ENCODE data around the gene OR4N2. TPM values are rescaled to one million over a fixed set of nuclear protein-coding genes. Genes with fewer than 3 reads are reported as not detected.
"Not testable (repeated sequence)": the region's sequence is repeated elsewhere in the genome, so short reads cannot be mapped to it uniquely, and the experiment has no call there.

Gene OR4N2, protein sequence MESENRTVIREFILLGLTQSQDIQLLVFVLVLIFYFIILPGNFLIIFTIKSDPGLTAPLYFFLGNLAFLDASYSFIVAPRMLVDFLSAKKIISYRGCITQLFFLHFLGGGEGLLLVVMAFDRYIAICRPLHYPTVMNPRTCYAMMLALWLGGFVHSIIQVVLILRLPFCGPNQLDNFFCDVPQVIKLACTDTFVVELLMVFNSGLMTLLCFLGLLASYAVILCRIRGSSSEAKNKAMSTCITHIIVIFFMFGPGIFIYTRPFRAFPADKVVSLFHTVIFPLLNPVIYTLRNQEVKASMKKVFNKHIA
- total RNA-seq: not detected

DNA sequence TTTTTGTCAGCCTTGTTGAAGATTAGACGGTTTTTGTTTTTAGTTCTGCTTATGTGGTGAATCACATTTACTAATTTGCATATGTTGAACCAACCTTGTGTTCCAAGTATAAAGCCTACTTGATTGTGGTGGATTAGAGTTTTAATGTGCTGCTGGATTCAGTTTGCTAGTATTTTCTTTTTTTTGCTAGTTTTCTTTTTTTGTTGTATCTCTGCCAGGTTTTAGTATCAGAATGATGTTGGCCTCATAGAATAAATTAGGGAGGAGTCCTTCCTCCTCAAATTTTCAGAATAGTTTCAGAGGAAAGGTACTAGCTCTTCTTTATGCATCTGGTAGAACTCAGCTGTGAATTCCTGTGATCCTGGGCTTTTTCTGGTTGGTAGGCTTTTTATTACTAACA is at the start of gene OR4N2:
OR4N2 (plus strand) TSS at position 301 of the 400 bp plus-strand sequence. CDS start 23,679 bp downstream, outside the sequence.
- not testable (repeated sequence) for DNase-seq

DNA sequence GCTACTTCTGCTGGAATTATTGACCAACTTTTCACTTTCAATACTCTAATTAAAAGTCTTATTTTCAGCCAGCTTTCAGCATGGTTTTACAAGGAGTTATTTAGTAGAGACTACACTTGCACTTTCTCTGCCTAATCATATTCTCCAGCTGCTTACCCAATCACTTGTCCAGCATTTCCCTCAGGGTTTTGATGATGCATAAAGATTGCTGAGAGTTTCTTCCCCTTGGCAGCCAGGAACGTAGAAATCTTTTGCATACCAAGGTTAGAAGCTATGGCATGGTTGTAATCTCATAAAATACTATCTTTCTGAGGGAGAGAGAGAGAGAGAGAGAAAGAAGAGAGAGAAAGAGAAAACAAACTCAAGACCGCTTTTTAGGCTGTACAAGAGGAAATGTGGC is 49.4 kb upstream of the OR4N2 start:
- DNase-seq: no peak

DNA sequence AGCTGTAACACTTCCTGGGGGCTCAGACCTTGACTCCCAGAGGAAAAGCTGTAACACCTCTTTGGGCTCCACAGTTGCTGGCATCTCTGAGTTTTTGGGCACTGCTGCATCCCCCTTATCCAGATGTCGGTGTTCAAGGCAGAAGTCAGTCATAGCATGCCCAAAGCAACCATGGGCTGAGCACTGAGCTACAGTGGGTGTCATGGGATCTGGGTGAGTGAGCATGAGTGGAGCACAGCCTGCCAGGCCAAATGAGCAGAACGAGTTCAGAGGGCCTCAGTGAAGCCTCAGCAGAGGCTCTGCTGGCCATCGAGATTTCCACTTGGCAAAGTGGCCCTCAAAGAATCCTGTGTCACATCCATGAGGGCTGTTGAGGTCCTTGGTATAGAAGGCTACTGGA is 32.1 kb upstream of the OR4N2 start:
- DNase-seq: not testable (repeated sequence)

DNA sequence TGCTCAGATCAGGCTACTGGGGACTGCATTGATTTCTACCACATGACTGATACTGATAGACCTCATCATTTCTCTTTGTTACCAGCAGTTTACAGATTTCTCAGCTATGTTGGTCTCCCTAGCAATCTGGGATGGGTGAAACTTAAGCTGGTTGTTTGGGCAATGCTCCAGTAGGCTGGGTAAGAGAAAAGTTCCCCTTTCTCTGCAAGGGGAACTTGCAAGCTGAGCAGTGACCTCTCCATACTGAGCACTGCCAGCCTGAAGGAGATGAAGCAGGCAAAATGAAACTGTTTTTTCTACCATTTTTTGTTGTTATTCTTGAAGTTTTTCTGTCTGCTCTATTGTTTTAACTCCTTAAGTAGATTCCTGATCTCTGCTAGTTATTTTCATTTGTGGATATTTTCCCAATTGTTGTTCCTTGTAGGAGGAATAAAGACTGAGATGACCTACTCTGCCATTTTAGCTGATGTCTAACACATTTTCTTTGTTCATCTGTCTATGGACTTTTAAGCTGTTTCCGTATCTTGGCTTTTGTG is 31.6 kb upstream of the OR4N2 start:
- no peak for DNase-seq

DNA sequence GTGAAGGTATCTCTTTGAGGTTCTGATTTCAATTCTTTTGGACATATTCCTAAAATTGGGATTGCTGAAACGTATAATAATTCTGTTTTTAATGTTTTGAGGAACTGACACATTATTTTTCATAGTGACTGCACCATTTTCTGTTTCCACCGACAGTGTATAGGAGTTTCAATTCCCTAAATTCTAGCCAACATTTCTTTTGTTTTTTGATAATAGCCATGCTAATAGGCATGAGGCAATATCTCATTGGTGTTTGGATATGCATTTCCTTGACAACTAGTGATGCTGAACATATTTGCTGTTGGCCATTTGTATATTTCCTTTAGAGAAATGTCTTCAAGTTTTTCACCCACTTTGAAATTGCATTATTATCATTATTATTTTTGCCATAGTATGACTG is 31.1 kb upstream of the OR4N2 start:
- not testable (repeated sequence) for DNase-seq

DNA sequence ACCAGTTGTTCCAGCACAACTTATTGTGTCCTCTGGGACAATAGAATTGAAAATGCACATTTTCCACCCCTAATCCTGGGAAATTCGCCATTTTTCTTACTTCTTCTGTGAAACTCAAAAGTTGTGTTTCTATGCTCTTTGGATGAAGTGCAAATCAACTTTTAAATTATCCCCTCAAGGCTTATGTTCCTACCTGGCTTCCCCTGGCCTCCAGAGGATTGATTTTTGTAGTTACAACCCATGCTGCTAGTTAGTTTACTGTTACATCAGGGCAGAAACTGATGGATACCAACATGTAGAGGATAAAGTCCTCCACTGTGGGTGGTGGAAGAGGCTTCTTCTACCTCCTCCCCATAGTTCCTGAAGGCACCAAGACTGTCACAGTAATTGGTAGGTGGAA is 30.4 kb upstream of the OR4N2 start, which contains the start of gene OR4M1:
OR4M1 (plus strand) TSS at position 301 of the 400 bp plus-strand sequence. CDS start 6,819 bp downstream, outside the sequence.
- DNase-seq: not testable (repeated sequence)

DNA sequence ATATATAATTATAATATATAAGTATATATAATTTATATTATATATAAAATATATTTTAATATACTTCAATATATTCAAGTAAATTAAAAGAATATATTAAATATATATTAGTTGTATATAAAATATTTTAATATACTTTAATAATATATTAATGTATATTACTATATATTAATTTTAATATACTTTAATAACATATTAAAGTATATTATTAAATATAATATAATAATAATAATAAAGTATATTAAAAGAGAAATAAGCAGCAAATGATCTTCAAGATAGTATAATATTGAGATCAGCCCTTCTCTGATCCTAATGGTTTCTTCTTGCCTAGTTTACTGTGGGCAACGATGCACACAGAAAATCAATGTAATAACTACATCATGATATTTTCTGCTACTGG is 28.0 kb upstream of the OR4N2 start:
- no peak for DNase-seq

DNA sequence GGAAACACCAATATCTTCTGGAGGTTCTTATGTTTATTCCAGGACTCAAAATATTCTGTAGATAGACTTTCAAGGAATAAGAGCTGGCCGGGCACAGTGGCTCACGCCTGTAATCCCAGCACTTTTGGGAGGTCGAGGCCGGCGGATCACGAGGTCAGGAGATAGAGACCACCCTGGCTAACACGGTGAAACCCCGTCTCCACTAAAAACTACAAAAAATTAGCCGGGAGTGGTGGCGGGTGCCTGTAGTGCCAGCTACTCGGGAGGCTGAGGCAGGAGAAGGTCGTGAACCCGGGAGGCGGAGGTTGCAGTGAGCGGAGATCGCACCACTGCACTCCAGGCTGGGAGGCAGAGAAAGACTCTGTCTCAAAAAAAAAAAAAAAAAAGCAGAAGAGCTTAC is 17.7 kb upstream of the OR4N2 start:
- DNase-seq: not testable (repeated sequence)

DNA sequence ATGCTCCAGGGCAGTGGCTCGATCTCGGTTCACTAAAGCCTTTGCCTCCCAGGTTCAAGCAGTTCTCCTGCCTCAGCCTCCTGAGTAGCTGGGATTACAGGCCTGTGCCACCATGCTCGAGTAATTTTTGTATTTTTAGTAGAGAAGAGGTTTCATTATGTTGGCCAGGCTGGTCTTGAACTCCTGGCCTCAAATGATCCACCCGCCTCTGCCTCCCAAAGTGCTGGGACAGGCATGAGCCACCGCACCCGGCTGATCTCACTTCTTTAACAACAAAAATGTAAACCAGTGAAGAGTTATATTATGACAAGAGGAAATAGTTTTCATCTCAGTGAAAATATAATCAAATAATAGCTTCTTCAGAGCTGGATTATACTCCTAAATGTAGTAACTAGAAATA is 16.3 kb upstream of the OR4N2 start:
- not testable (repeated sequence) for DNase-seq

DNA sequence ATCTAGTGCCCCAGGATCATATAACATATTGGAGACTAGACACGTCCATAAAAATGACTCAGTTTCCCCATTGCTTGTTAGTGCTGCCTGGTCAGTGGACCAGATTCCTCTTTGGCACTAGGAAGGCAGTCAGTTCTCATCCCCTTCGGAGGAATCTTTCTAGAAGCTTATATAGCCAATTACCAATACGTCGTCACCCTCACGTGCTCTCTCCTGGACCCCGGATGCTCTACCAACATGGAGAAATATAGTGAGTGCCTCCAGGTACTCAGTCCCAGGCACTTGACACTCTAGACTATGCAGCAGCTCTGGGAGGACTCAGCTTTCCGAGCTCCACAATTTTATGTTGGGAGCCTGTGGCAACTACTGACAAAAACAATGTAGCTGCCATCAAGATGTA is 15.4 kb upstream of the OR4N2 start:
- DNase-seq: not testable (repeated sequence)

DNA sequence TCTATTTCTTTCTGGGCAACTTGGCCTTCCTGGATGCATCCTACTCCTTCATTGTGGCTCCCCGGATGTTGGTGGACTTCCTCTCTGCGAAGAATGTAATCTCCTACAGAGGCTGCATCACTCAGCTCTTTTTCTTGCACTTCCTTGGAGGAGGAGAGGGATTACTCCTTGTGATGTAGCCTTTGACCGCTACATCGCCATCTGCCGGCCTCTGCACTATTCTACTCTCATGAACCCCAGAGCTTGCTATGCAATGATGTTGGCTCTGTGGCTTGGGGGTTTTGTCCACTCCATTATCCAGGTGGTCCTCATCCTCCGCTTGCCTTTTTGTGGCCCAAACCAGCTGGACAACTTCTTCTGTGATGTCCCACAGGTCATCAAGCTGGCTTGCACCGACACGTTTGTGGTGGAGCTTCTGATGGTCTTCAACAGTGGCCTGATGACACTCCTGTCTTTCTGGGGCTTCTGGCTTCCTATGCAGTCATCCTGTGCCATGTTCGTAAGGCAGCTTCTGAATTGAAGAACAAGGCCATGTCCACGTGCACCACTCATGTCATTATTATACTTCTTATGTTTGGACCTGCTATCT is 7.0 kb upstream of the OR4N2 start:
- DNase-seq: not testable (repeated sequence)

DNA sequence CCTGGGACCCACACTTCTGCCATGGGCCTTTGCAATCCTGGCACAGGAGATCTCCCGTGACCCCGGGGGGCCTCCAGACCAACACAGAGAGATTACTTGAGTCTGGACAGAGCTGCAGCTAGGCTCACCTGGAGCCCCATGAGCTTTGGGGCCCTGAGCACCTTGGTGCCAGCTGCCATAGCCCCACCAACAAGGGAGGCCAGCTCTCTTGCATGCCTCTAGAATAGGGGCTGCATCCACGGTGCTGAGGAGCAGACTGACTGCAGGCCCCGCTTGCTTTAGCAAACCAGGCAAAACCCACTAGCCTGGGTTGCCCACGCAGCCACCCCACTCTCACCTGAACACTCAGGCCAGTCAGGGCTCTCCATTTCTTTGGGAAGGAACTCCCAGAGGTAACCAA is 3.7 kb upstream of the OR4N2 start:
- DNase-seq: no peak

DNA sequence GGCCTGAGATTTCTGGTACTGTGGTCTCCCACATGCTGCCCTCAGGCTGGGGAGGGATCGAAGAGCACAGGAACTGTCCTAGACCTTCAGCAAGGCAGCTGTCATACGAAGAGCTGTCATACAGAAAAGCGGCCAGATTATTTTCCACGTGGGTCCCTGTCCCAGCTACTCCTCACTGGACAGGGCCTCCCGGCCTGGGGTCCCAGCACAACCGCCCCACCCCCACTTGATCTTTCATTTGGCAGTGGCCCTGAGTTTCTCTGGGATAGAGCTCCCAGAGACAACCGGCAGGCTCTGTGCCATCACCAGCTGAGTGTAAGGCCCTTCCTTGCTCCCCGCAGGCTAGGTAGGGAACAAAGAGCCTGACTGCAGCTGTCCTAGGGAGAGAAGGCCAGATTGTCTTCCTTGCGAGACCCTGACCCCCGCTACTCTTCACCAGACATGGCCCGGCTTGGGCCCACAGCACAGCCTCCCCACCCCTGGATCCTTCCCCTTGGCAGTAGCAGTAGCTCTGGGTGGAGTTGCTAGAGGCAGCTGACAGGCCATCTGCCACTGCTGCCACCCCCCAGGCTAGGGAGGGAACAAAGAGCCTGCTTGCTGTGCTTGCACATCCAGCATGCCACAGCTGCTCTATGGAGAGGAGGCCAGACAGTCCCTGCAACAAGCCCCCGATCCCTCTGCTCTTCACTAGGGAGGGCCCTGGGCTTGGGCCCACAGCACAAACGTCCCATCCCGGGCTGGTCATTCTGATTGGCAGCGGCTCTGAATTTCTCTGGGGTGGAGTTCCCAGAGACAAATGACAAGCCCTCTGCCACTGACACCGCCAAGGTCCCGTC is 3.1 kb upstream of the OR4N2 start:
- no peak for DNase-seq

DNA sequence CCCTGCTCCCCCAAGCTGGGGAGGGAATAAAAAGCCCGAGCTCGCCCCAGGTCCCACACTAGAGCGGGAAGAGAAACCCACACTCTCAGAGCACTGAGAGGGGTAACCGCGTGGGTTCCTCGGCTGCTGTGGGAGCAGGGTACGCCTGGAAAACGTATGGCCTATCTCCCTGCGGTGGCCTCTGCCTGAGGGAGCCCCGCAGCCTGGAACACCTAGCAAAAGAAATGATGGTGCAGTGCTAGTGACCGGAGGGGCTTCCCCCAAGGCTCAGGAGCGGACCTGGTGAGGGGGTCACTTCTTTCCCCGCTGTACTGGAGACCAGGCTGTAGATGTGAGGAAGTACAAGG is 2.5 kb upstream of the OR4N2 start:
- DNase-seq: no peak

DNA sequence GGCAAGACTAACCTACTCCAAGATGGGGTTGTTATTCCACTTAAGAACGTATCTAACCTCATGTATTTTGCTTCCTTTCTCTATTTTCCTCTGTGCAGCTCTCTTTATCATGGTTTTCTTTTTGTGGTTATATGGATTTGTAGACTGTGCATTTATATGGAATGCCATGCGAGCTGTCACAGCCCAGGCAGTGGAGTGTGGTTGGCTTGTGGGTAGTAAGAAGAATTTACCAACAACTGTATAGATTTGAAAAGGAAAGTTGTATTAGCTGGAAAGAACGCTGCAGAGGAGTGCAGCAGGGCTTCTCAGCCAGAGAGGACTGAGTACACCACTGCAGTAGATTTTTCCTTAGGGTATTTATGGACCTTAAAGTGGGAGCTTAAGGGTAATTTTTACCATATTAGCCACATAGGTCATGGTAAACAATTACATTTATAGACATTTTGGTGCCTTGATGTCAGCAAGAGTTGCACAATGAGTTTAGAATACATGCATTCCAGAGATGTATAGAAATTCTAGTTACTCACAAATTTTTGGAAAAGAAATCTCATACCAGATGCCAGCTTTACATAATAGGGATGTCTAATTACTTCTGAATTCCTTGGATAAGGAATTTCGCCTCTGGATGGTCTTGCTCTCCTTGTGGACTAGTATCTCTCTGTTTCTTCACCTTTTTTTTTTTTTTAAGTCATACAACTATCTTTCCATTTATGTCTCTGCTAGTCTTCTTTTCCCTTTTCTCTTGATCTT is 9.8 kb downstream of the OR4N2 start:
- not testable (repeated sequence) for DNase-seq

DNA sequence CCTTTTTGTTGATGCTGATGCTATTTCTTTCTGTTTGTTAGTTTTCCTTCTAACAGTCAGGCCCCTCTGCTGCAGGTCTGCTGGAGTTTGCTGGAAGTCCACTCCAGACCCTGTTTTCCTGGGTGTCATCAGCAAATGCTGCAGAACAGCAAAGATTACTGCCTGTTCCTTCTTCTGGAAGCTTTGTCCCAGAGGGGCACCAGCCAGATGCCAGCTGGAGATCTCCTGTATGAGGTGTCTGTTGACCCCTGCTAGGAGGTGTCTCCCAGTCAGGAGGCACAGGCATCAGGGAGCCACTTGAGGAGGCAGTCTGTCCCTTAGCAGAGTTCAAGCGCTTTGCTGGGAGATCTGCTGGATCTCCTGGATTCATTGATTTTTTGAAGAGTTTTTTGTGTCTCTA is 16.3 kb downstream of the OR4N2 start:
- DNase-seq: not testable (repeated sequence)

DNA sequence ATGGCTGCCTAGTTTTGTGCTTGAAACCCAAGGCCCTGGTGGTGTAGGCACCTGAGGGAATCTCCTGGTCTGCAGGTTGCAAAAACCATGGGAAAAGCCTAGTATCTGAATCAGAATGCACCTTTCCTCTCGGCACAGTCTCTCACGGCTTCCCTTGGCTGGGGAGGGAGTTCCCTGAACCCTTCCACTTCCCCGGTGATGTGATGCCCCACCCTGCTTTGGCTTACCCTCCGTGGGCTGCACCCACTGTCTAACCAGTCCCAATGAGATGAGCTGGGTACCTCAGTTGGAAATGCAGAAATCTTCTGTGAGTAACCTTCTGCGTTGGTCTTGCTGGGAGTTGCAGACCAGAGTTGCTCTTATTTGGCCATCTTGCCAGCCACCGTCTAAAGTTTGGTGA is 17.4 kb downstream of the OR4N2 start:
- not testable (repeated sequence) for DNase-seq

DNA sequence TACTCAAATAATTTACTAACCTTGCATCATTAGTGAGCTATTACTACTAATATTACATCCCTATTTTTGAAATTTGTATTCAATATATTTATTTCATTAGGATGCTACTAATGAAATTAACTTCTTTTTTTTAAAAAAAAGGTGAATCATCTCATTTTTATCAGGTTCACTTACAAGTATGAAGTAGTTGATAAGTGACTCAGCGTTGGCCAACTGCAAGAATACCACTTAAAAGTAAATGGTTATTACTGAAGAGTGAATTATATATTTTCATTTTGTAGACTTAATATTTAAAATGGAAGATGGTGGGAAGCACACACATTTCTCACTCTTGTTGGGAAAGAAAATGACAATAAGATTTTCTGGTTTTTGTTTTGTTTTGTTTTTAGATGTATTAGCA is 19.6 kb downstream of the OR4N2 start:
- no peak for DNase-seq

DNA sequence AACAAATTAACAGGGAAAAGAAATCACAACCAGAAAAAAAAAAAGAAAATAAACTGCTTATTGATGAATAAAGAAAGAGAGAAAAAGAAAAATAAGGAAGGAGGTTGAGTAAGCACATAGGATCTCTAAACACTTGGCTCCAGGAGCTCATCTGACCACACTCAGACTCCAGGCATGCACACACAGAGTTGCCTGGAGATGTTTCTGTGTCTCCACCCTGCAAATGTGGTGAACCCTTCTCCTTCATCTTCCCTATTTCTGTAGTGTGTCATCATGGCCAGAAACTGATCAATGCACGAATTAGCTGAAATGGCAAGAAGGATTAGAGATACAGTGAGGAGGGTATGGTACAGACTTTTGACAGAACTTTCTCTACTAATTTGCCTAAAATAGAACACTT is 20.2 kb downstream of the OR4N2 start:
- DNase-seq: no peak

DNA sequence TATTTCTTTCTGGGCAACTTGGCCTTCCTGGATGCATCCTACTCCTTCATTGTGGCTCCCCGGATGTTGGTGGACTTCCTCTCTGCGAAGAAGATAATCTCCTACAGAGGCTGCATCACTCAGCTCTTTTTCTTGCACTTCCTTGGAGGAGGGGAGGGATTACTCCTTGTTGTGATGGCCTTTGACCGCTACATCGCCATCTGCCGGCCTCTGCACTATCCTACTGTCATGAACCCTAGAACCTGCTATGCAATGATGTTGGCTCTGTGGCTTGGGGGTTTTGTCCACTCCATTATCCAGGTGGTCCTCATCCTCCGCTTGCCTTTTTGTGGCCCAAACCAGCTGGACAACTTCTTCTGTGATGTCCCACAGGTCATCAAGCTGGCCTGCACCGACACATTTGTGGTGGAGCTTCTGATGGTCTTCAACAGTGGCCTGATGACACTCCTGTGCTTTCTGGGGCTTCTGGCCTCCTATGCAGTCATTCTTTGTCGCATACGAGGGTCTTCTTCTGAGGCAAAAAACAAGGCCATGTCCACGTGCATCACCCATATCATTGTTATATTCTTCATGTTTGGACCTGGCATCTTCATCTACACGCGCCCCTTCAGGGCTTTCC is 24.2 kb downstream of the OR4N2 start:
- not testable (repeated sequence) for DNase-seq

DNA sequence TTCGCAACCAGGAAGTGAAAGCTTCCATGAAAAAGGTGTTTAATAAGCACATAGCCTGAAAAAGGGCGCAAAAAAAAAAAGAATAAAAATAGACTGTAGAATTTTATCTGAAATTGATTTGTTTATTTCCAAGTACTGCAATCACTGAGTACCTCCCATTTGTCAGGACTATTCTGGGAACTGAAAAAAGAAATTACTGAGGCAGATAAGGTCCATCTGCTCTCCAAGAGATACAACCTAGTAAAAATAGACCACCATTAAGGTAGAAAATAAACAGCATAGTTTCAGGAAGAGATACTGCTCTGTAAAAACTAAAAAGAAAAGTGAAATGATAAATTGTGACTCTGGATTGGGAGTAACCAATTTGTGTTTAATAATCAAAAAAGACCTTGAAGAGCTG is 24.7 kb downstream of the OR4N2 start:
- DNase-seq: no peak
